ENCODE results near the gene CADM1.

DNA sequence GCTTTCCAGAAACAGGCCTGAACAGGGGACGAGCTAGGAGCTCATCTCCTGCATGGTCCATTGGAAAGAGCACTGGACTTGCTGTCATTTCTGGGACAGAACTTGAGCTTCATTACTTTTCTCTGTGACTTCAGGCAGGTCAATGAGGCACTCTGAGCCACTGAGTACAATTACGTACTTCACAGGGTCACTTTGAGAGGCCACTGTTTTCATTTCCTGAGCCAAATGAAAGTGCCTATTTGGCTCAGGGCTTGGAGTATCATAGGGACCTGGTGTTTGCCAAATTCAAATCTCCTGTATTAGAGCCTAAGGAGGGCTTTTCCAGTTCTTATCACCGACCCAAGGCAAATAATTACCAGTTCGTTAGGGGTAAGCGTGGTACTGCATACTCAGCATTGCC is 319.3 kb downstream of the CADM1 start:
- TF ChIP-seq, protein P1, sequence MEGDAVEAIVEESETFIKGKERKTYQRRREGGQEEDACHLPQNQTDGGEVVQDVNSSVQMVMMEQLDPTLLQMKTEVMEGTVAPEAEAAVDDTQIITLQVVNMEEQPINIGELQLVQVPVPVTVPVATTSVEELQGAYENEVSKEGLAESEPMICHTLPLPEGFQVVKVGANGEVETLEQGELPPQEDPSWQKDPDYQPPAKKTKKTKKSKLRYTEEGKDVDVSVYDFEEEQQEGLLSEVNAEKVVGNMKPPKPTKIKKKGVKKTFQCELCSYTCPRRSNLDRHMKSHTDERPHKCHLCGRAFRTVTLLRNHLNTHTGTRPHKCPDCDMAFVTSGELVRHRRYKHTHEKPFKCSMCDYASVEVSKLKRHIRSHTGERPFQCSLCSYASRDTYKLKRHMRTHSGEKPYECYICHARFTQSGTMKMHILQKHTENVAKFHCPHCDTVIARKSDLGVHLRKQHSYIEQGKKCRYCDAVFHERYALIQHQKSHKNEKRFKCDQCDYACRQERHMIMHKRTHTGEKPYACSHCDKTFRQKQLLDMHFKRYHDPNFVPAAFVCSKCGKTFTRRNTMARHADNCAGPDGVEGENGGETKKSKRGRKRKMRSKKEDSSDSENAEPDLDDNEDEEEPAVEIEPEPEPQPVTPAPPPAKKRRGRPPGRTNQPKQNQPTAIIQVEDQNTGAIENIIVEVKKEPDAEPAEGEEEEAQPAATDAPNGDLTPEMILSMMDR (IDR thresholded peaks at IDR 0.05) = no peak
- TF ChIP-seq POLR2A (IDR thresholded peaks at IDR 0.05) = no peak

All from right lobe of liver (tissue), 4 donors.